Caco-2 (cell line): Measurements from ENCODE around the gene FAM111A. TPM values are rescaled to one million over a fixed set of nuclear protein-coding genes. Genes with fewer than 3 reads are reported as not detected.

Experiments
- BruUV-seq: library from RNA; stranded (reverse); fragments of 400-500 nt; replicated peaks from 2 replicates; lab custom pipeline; 2021; lab: Mats Ljungman, UMichigan
- CTCF ChIA-PET: fragments of 300-600 bp; sonication (Branson Sonifier 250); formaldehyde crosslinking; loops from one replicate; lab custom pipeline; 2022; ENCODE audit warnings: antibody characterized with exemption; lab: Charles Lee
- POLR2A ChIA-PET: fragments of 300-600 bp; sonication (Branson Sonifier 250); formaldehyde crosslinking; loops from one replicate; lab custom pipeline; 2022; ENCODE audit warnings: antibody characterized with exemption; lab: Charles Lee
- DNase-seq, 2 experiments: peaks; one replicate each; pipeline versions ENCODE4 v3.0.0 to v3.0.0-alpha.2; 2020 to 2022
- H3K27me3 ChIP-seq: replicated peaks from 2 replicates; pipeline ENCODE4 v1.6.0; 2011; ENCODE audit warnings: low read length; ENCODE audit not compliant: control insufficient read depth, insufficient read depth
- H3K36me3 ChIP-seq: 2 replicates; pipeline ENCODE4 v1.5.1; 2011; ENCODE audit warnings: low read length; ENCODE audit not compliant: control insufficient read depth, insufficient read depth
- H3K4me1 ChIP-seq: fragments of 250-450 bp; sonication (Bioruptor Pico); 2 replicates; pipeline ENCODE4 v1.5.1; 2020; ENCODE audit warnings: mild to moderate bottlenecking
- H3K4me3 ChIP-seq: 2 replicates; pipeline ENCODE4 v1.5.1; 2011; ENCODE audit warnings: low read depth, mild to moderate bottlenecking, control low read depth, low read length
- H3K9me3 ChIP-seq: fragments of 250-450 bp; sonication (Bioruptor Pico); 2 replicates; pipeline ENCODE4 v1.5.1; 2020; ENCODE audit warnings: mild to moderate bottlenecking, moderate library complexity
- H3K27ac Mint-ChIP-seq: one replicate; pipeline ENCODE4 v1.8.0; 2022; ENCODE audit warnings: mixed read lengths; ENCODE audit not compliant: unreplicated experiment
- H3K27me3 Mint-ChIP-seq: one replicate; pipeline ENCODE4 v1.8.0; 2022; ENCODE audit warnings: mixed read lengths; ENCODE audit not compliant: insufficient read depth, unreplicated experiment
- H3K36me3 Mint-ChIP-seq: one replicate; pipeline ENCODE4 v1.8.0; 2022; ENCODE audit warnings: mild to moderate bottlenecking, mixed read lengths; ENCODE audit not compliant: insufficient read depth, unreplicated experiment
- H3K4me1 Mint-ChIP-seq: one replicate; pipeline ENCODE4 v1.8.0; 2022; ENCODE audit warnings: low read depth, mixed read lengths; ENCODE audit not compliant: unreplicated experiment
- H3K4me3 Mint-ChIP-seq: one replicate; pipeline ENCODE4 v1.8.0; 2022; ENCODE audit warnings: mild to moderate bottlenecking, moderate library complexity, mixed read lengths; ENCODE audit not compliant: unreplicated experiment
- H3K9me3 Mint-ChIP-seq: one replicate; pipeline ENCODE4 v1.8.0; 2022; ENCODE audit warnings: mixed read lengths; ENCODE audit not compliant: unreplicated experiment
- CTCF ChIP-seq, 2 experiments: fragments of 200-600 bp in 1 of 2; IDR thresholded peaks; 1 replicate in 1 of 2; 2 replicates in 1 of 2; pipeline versions ENCODE4 v1.5.1 to v1.8.0; 2011 to 2022; ENCODE audit warnings: antibody characterized with exemption in 1 of 2, control low read depth in 1 of 2, inconsistent platforms in 1 of 2, low read depth in 1 of 2, low read length in 1 of 2, mild to moderate bottlenecking in 1 of 2, moderate library complexity in 1 of 2; ENCODE audit not compliant: insufficient read depth in 1 of 2, severe bottlenecking in 1 of 2, unreplicated experiment in 1 of 2
- intact Hi-C: fragments of 100-400 bp; cut with micrococcal nuclease; formaldehyde crosslinking; loops from one replicate; pipeline ENCODE4 v1.10.0; 2022; ENCODE audit not compliant: unreplicated experiment
- total RNA-seq: library from RNA; stranded (reverse); gene quantifications from 2 replicates; pipeline ENCODE4 v1.2.3, GENCODE V29; 2022

Gene FAM111A
- total RNA-seq, 1 experiment from 2014 or later, result 78.8 TPM

- Mint-ChIP-seq H3K4me3 (peak overlapping the region; percentile 98), H3K27ac (peak overlapping the region; percentile 94), H3K4me1 (peaks cover 35% of the 10 kb centered on the region), H3K9me3 (no peaks in the 10 kb centered on the region), H3K36me3 (peaks cover 27% of the 10 kb centered on the region), H3K27me3 (no peaks in the 10 kb centered on the region)
- ChIA-PET POLR2A (interaction anchor here (0.5 to 1.8 kb wide), 6 partner anchors 9 to 408 kb away, joined by 3 to 11 read pairs (median 5); partner anchors contain the start of gene FAM111B), CTCF (interaction anchor here (0.7 to 1.8 kb wide), 5 partner anchors 13 to 83 kb away, joined by 3 to 35 read pairs (median 10); no protein-coding TSS in a partner anchor)
- TSS peak; percentile 69 for BruUV-seq
- intact Hi-C loops, result loop anchor here (1.0 to 10.0 kb wide), 6 partner anchors 12 to 563 kb away; partner anchors contain the start of genes FAM111B and ZFP91
- DNase-seq, result no peak
- Histone ChIP-seq H3K4me1 (peaks cover 16% of the 10 kb centered on the region), H3K9me3 (no peaks in the 10 kb centered on the region), H3K27me3 (no peaks in the 10 kb centered on the region), H3K4me3 (peak overlapping the region; percentile 55), H3K36me3 (no peaks in the 10 kb centered on the region; the same call in 1 of the 2 replicates)
- TF ChIP-seq CTCF (IDR thresholded peaks at IDR 0.05; ENCODE audit: insufficient read depth in 1 of 2, low read depth in 1 of 2, low read length in 1 of 2, severe bottlenecking in 1 of 2, unreplicated experiment in 1 of 2), result no peak
Observed at GRCh38 chr11:59141673-59142460, 789 bp upstream of the FAM111A start.

- Histone ChIP-seq H3K4me1 (peaks cover 21% of the 10 kb centered on the region), H3K36me3 (peaks cover 1% of the 10 kb centered on the region), H3K27me3 (no peaks in the 10 kb centered on the region), H3K4me3 (peak overlapping the region; percentile 55), H3K9me3 (no peaks in the 10 kb centered on the region)
- ChIA-PET CTCF (interaction anchor here (0.6 to 2.2 kb wide), 9 partner anchors 9 to 63 kb away, joined by 3 to 21 read pairs (median 6); partner anchors contain the start of gene DTX4), POLR2A (interaction anchor here (0.6 to 1.9 kb wide), 8 partner anchors 10 to 217 kb away, joined by 3 to 15 read pairs (median 4); partner anchors contain the start of genes DTX4 and FAM111B)
- peaks cover 47% of the 10 kb centered on the region for H3K36me3 Mint-ChIP-seq
- no peak for DNase-seq
- TF ChIP-seq CTCF (IDR thresholded peaks at IDR 0.05; ENCODE audit: insufficient read depth in 1 of 2, low read depth in 1 of 2, low read length in 1 of 2, severe bottlenecking in 1 of 2, unreplicated experiment in 1 of 2), result no peak
- H3K9me3 Mint-ChIP-seq, result no peaks in the 10 kb centered on the region
- peak overlapping the region; percentile 98 for H3K4me3 Mint-ChIP-seq
- intact Hi-C loops, result loop anchor here (1.0 to 10.0 kb wide), 3 partner anchors 217 to 472 kb away; no protein-coding TSS in a partner anchor
- BruUV-seq, result no TSS peak
- no peaks in the 10 kb centered on the region for H3K27me3 Mint-ChIP-seq
- H3K27ac Mint-ChIP-seq, result peak overlapping the region; percentile 94
- H3K4me1 Mint-ChIP-seq, result peaks cover 47% of the 10 kb centered on the region
Observed at GRCh38 chr11:59144096-59144495, 1.4 kb downstream of the FAM111A start.
